Umbilical cord (tissue), 2 donors: Measurements from ENCODE around the gene CYP2C9. TPM values are rescaled to one million over a fixed set of nuclear protein-coding genes. Genes with fewer than 3 reads are reported as not detected.
"Not testable (repeated sequence)": the region's sequence is repeated elsewhere in the genome, so short reads cannot be mapped to it uniquely, and the experiment has no call there.

Experiments
- DNase-seq: peaks from one replicate; pipeline ENCODE4 v3.0.0-alpha.2; 2015; ENCODE audit warnings: low spot score
- total RNA-seq: library from RNA; depleted of rRNA; stranded (reverse); fragments of >200 nt; gene quantifications from one replicate; pipeline ENCODE4 v1.2.3, GENCODE V29; 2014; ENCODE audit warnings: low replicate concordance; ENCODE audit not compliant: insufficient read depth

CYP2C9 gene
- 18.3 TPM for total RNA-seq

DNA sequence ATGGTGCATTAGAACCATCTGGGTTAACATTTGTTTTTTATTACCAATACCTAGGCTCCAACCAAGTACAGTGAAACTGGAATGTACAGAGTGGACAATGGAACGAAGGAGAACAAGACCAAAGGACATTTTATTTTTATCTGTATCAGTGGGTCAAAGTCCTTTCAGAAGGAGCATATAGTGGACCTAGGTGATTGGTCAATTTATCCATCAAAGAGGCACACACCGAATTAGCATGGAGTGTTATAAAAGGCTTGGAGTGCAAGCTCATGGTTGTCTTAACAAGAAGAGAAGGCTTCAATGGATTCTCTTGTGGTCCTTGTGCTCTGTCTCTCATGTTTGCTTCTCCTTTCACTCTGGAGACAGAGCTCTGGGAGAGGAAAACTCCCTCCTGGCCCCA lies at the start of gene CYP2C9:
CYP2C9 (plus strand) TSS at position 276 of the 400 bp plus-strand sequence; CDS start at position 301, 25 bp downstream.
- DNase-seq, result no peak

DNA sequence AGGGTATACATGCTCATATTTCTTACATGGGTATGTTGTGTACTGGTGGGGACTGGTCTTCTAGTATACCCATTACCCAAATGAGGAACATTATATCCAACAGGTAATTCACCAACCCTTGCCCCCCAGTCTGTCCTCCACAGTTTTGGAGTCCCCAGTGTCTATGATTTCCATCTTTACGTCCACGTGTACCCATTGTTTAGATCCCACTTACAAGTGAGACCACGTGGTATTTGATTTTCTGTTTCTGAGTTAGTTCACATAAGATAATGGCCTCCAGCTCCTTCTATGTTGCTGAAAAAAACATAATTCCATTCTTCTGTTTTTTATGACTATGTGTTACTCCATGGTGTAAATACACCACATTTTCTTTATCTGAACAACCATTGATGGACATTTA lies 49.3 kb upstream of the CYP2C9 start:
- DNase-seq, result no peak

DNA sequence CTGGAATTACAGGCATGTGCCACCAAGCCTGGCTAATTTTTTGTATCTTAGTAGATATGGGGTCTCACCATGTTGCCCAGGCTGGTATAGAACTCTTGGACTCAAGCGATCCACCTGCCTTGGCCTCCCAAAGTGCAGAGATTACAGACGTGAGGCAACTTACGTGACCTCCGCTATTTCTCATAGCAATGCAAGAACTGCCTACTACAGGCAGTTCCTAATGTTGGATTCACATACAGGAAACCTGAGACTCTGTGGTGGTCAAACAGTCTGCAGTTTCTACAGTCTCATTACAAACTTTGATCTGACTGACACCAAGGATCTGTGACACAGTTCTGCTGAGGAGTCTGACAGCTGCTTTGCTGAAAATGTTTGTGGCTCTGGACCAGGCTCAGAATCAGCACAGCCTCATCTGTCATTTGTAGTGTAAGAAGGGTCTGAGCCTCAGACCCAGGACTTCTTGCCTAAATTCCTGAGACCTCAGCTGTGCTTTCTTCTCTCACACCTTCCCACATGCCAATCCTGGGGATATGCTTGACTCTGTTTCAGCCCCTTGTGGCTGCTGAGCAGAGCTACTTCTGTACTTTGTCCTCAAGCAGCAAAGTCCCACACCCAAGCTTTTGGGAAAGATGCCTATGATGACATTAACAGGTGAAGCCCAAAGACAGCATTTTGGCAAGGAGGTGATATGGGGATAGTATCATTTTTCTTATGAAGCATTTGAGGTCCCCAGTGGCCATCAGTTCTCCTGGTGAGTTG lies 48.0 kb upstream of the CYP2C9 start:
- DNase-seq, result no peak

GRCh38 chr10:94898414-94898813 lies 40.0 kb upstream of the CYP2C9 start:
- not testable (repeated sequence) for DNase-seq

DNA sequence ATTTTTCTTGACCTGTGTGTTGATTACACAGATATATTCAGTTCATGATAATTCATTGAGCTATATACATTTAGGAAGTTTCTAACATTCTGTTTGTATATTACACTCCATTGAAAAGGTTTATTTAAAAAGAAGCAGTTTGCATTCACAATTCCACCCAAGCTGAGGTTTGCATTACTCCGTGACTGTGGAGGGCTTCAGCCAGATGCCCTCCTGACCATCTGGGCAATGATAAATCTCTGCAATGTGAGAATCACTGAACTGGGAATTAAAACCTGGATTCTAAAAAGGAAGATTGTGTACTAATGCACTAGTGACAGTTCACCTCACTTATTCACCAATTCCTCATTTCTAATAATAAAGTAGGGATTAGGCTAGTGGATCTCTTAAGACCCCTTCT lies 36.4 kb upstream of the CYP2C9 start:
- no peak for DNase-seq

DNA sequence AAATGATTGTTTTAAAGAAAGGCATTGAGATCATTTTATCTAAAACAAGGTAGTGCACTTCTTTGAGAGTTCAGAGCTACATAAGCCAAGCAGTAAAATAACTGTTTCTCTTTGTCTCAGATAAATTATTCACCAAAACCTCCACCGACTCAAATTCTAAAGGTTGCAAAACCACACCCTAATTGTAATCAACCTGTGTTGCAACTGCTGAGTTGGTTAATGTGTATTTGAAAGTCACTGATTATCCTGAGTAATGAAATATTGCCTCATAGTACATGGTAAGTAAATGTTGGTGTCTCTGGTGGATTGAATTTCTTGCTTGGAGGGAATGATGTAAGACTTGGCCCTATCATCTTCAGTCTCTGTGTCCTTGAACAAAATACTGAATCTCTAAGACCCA lies 35.9 kb upstream of the CYP2C9 start:
- no peak for DNase-seq

GRCh38 chr10:94904506-94905148 lies 33.8 kb upstream of the CYP2C9 start:
- not testable (repeated sequence) for DNase-seq

GRCh38 chr10:94916423-94916822 lies 22.0 kb upstream of the CYP2C9 start:
- no peak for DNase-seq

DNA sequence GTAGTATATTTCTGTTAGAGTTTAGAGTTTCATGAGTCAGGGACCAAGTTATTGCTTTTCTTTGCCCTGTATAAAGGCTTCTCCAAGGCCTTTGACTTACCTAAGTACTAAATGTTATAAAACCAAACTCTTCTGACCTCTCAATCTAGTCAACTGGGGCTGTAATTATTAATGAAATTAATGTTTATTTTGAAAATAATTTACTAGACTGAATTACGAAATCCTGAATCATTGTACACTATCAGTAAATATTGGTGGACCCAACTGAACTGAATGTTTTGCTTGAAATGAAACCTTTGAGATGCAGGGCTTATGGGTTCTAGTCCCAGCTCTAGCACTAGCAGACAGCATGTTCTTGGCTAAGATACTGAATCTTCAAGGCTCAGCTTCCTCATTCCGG lies 1.7 kb upstream of the CYP2C9 start:
- no peak for DNase-seq

- DNase-seq, result not testable (repeated sequence)
These were observed 5.1 kb downstream of the CYP2C9 start for GRCh38 chr10:94943432-94944103.

DNA sequence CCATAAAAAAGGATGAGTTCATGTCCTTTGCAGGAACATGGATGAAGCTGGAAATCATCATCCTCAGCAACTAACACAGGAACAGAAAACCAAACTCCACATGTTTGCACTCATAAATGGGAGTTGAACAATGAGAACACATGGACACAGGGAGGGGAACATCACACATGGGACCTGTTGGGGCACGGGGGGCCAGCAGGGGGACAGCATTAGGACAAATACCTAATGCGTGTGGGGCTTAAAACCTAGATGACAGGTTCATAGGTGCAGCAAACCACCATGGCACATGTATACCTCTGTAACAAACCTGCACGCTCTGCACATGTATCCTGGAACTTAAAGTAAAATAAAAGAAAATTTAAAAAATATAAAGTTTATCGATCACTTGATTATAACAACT lies 7.7 kb downstream of the CYP2C9 start:
- not testable (repeated sequence) for DNase-seq

- peak; percentile 14 for DNase-seq
These were observed 25.4 kb downstream of the CYP2C9 start for GRCh38 chr10:94963901-94964300.

DNA sequence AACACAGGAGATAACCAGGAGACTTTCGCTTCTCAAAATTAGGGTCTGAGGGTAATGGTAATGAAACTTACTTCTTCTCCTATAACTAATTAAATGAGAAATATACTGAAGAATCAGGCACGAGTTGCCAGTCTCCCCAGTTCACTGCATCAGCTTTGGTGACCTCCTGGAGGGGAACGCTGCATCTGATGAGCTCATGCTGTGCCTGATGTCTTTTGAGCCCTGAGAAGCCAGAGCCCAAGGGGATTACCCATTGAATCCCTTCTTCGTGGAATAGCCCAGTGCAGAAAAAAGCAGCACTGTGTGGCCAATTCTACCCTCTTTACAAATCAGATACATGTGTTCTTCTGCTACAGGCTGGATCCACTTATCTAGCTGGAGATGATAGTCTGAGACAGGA lies 45.1 kb downstream of the CYP2C9 start:
- DNase-seq, result no peak

DNA sequence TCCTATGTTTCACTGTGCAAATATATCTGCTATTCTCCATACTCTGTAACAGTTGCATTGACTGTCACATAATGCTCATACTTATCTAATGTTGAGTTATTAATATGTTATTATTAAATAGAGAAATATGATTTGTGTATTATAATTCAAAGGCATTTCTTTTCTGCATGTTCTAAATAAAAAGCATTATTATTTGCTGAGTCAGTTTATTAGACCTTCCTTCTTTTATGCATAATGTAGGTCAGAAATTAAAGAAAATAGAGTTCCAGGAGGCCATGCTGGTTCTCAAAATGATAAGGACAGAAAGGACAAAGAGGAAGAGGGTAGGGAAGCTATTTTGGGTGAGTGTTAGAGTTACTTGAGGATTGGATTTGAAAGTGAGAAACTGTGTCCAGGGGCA lies 50.7 kb downstream of the CYP2C9 start:
- no peak for DNase-seq

DNA sequence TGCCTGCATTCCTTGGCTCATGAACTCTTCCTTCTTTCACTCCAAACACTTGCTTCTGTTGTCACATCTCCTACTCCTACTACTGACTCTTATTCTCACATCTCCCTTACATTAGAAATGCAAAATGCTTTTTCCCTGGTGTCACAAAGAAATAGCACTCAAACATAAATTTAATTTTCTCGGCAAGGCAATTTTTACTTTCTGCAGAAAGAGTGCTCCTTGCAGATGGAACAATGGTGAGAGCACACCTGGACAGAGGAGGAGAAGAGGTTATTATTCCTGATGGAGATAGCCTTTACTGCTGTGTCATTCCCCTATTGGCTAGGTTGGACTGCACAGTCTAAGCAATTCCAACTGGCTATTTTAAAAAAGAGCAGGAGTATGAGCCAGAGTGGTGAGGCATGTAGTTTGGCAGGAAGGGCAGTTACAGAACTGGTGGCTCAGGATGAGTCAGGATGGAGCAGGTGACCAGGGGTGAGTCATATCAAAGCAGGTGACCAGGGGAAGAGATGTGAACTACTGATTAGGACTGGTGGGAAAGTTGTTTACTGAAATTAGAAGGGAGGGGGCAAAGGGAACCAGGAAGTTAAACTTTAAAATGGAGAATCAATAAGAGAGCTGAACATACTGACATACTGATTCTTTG lies 52.9 kb downstream of the CYP2C9 start:
- DNase-seq, result no peak

DNA sequence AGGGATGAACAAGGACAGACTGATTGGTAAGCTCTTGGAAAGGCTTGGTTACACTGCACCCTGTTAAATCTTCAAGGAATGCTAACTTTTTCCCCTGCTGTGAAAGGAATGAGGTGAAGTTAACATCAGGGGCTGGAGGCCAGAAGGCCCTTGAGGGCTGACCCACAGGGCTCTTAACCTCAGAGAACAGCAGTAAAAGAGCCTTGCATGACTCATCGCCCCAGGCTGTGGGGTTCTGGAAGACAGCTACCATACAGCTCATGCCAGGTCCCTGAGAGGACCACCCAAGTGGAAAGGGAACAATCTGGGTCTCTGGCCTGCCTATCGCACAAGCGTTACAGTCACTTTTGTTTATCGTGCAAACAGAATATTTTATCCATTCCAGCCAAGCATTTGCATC lies 54.4 kb downstream of the CYP2C9 start:
- no peak for DNase-seq

DNA sequence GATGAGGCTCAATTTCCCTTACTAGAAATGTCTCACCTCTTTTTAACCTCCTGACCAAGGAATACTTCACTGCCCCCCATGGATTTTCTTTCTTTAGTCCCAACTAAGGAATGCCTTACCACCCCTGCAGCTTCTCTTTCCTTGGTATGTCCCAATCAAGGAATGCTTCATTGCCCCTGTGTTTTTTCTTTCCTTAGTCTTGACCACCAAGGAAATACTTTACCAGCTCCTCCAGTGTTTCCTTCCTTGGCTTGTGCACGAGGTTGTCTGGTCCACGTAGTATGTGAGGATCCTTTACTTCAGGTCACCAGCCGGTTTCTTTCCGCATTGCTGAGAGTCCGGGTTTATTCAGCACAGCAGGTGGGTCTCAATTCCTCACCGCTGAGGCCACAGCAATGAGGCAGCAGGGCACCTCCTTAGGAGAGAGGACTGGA lies 59.3 kb downstream of the CYP2C9 start:
- DNase-seq, result no peak

DNA sequence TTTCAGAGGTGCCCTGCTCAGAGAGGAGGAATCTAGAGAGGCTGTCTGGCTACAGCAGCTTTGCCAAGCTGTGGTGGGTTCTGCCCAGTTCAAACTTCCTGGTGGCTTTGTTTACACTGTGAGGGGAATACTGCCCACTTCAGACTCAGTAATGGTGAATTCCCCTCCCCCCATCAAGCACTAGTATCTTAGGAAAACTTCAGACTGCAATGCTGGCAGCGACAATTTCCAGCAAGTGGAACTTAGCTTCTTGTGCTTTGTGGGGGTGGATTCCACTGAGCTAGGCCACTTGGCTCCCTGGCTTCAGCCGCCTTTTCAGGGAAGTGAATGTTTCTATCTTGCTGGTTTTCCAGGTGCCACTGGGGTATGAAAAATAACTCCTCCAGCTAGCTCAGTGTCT lies 88.0 kb downstream of the CYP2C9 start:
- no peak for DNase-seq

DNA sequence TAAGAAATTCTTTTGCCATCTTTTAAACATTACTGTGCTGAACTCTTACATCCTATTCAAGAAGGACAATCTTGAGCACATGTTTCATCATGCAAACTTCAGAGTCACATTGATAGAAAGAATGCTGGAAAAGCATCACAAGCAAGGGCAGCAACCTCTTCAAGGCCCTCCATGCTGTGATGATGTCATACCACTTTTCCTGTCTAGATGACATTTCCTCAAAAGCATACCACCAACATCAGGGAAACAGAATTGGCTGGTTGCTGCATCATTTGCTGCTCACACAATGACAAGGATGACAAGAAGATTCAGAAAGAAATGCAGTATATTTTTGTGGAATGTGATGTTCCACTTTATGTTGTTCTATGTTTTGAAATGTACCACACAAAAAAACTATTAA lies 93.2 kb downstream of the CYP2C9 start:
- DNase-seq, result no peak

DNA sequence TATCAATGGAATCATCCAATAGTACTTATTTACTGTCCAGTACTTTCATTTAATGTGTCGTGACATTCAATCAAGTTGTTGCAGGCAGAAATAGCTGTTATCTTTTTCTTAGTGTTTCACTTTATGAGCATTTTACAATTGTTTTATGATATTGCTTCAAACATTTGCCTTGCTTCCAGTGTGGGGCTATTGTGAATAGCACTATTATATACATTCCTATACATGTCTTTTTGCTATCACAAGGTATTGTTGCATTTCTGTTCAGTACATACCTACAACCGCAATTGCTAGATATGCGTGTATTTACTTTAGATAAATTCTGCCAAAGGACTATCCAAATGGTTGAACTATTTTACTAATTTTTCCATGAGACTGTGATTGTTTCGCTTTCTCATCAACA lies 95.9 kb downstream of the CYP2C9 start:
- no peak for DNase-seq

DNA sequence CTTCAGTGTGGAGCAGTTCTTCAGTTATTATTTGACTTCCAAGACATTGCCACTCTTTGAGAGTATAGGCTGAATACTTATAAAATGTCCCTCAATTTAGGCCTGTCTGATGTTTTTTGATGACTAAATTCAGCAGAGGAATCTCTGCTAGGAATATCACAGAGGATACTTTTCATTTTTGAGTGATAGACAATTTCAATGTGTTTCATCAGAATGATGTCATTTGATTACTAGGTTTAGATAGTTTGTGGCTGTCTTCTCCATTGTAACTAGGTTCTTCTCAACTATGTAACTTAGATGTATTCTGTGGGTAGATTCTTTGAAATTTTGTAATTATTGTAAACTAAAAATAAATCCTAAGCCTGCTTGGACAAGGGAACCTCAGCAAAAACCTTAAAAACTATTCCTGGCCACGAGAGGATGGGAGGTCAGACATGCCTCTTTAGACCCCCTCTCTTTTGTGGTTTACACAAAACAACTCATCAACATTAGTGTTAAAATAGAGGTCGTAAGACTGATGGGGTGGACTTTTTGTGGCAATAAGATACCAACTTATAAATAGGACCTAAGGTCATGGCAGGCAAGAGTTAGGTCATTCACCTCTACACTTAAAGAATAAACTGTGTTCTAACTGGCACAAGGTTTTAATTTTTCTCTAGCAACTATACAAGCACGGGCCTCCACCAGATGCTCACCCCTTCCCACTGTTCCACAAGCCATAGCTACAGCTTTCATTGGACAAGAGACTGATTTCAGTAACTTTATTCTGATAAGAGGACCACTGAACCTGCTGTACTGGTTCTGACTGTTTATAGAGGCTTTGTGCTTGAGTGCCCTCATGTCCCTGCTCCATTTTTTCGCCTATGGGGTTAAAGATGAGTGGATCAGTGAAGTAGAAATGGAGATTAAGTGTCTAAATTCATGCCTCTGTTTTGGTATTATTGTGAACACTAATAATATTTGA lies 97.2 kb downstream of the CYP2C9 start:
- DNase-seq, result no peak
